Measurements from ENCODE around the gene ATRIP.

DNA sequence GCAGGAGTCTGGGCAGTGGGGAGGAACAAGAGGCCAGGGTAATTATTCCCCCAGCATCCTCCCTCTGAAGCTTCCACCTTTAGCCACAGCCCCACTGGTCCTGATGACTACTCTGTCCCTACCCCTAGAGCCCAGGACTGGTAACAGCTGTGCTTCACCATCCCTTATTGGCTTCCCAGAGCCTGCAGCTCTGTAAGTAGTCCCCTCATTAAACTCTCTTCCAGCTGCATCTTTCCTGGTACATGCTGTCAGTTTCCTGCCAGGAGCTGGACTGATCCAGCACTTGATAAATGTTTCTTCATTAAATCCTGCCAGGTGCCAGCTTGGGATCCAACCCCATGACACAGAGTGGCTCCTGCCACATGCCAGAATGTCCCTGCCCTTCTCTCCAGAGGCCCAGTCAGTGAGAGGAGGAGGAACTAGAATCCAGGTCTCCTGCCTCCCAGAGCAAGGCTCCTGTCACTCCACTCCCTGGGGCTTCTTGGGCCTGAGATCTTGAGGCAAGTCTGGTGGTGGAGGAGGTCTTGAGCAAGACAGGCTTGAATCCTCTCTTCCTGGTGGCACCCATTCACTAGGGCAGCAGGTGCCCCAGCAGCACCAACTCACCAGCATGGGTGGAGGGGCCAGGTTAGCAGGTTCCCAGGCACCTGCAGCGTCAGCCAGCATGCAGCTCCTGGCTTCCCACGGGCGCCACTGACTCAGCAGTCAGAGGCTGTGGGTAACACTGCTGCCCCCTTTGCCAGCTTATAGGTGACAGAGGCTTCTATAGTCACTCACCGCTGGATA is 47.0 kb upstream of the ATRIP start:
- TF ChIP-seq EZH2 (IDR thresholded peaks at IDR 0.05; ENCODE audit: insufficient read depth, poor library complexity, severe bottlenecking), result no peak
- no peak for TF ChIP-seq EZH2phosphoT487 (IDR thresholded peaks at IDR 0.05; ENCODE audit: insufficient read depth, low read depth)
